Mesenchymal stem cell (in vitro differentiated cells and primary cell): Measurements from ENCODE around the gene CEP85L.

Experiments
- DNase-seq: peaks from one replicate; pipeline ENCODE4 v3.0.0-alpha.2; 2013
- H2AFZ ChIP-seq: one replicate; pipeline ENCODE4 v1.6.1; 2013; ENCODE audit warnings: low read depth, mild to moderate bottlenecking, control low read depth, inconsistent platforms, low read length, moderate library complexity
- H2AK5ac ChIP-seq: 2 replicates; pipeline ENCODE4 v1.6.1; 2013; ENCODE audit warnings: low read length, moderate library complexity, mild to moderate bottlenecking, inconsistent platforms; ENCODE audit not compliant: severe bottlenecking
- H2BK120ac ChIP-seq: one replicate; pipeline ENCODE4 v1.6.1; 2013; ENCODE audit warnings: low read depth, mild to moderate bottlenecking, inconsistent platforms, low read length, moderate library complexity
- H2BK12ac ChIP-seq, 2 experiments: one replicate each; pipeline ENCODE4 v1.6.1; 2013; ENCODE audit warnings: inconsistent platforms in 2 of 2, low read length in 2 of 2, mild to moderate bottlenecking in 2 of 2, moderate library complexity in 2 of 2, control low read depth in 1 of 2
- H2BK15ac ChIP-seq: one replicate; pipeline ENCODE4 v1.6.1; 2013; ENCODE audit warnings: mild to moderate bottlenecking, low read depth, inconsistent platforms; ENCODE audit not compliant: poor library complexity, severe bottlenecking
- H2BK5ac ChIP-seq: 2 replicates; pipeline ENCODE4 v1.6.1; 2013; ENCODE audit warnings: low read depth, mild to moderate bottlenecking, low read length, control low read depth, inconsistent platforms; ENCODE audit not compliant: poor library complexity, severe bottlenecking
- H3K14ac ChIP-seq, 2 experiments: one replicate each; pipeline ENCODE4 v1.6.1; 2013; ENCODE audit warnings: inconsistent platforms in 2 of 2, low read length in 2 of 2, control low read depth in 1 of 2, mild to moderate bottlenecking in 1 of 2, moderate library complexity in 1 of 2
- H3K18ac ChIP-seq, 2 experiments: one replicate each; pipeline ENCODE4 v1.6.1; 2013; ENCODE audit warnings: inconsistent platforms in 2 of 2, low read length in 2 of 2, control low read depth in 1 of 2, low read depth in 1 of 2, mild to moderate bottlenecking in 1 of 2
- H3K23ac ChIP-seq, 2 experiments: one replicate each; pipeline ENCODE4 v1.6.1; 2013; ENCODE audit warnings: inconsistent platforms in 2 of 2, low read length in 2 of 2, mild to moderate bottlenecking in 2 of 2, moderate library complexity in 2 of 2, control low read depth in 1 of 2
- H3K27ac ChIP-seq: 2 replicates; pipeline ENCODE4 v1.5.1; 2013; ENCODE audit warnings: mild to moderate bottlenecking, moderate library complexity, low read length, control low read depth, inconsistent platforms; ENCODE audit not compliant: poor library complexity, severe bottlenecking
- H3K27me3 ChIP-seq, 2 experiments: 2 replicates each; pipeline versions ENCODE4 v1.6.1 to v1.7.0; 2013; ENCODE audit warnings: low read length in 2 of 2, mild to moderate bottlenecking in 2 of 2, moderate library complexity in 2 of 2, control low read depth in 1 of 2, inconsistent platforms in 1 of 2; ENCODE audit not compliant: control insufficient read depth in 1 of 2, insufficient read depth in 1 of 2
- H3K36me3 ChIP-seq, 2 experiments: 2 replicates each; pipeline versions ENCODE4 v1.6.1 to v1.7.0; 2013; ENCODE audit warnings: low read length in 2 of 2, control low read depth in 1 of 2, inconsistent platforms in 1 of 2, low read depth in 1 of 2, mild to moderate bottlenecking in 1 of 2; ENCODE audit not compliant: insufficient read depth in 2 of 2, control insufficient read depth in 1 of 2
- H3K4ac ChIP-seq, 2 experiments: one replicate each; pipeline ENCODE4 v1.6.1; 2013; ENCODE audit warnings: inconsistent platforms in 2 of 2, low read length in 2 of 2, mild to moderate bottlenecking in 2 of 2, moderate library complexity in 2 of 2, control low read depth in 1 of 2, low read depth in 1 of 2
- H3K4me1 ChIP-seq: 2 replicates; pipeline ENCODE4 v1.6.1; 2013; ENCODE audit warnings: low read depth, low read length, control low read depth; ENCODE audit not compliant: control insufficient read depth, insufficient read depth
- H3K4me2 ChIP-seq: 2 replicates; pipeline ENCODE4 v1.6.1; 2013; ENCODE audit warnings: low read length, mild to moderate bottlenecking, inconsistent platforms; ENCODE audit not compliant: poor library complexity, severe bottlenecking
- H3K4me3 ChIP-seq, 2 experiments: 2 replicates each; pipeline versions ENCODE4 v1.5.1 to v1.7.0; 2013; ENCODE audit warnings: low read length in 2 of 2, mild to moderate bottlenecking in 2 of 2, control low read depth in 1 of 2, low read depth in 1 of 2; ENCODE audit not compliant: insufficient read depth in 1 of 2
- H3K79me1 ChIP-seq: replicated peaks from 2 replicates; pipeline ENCODE4 v1.6.1; 2013; ENCODE audit warnings: mild to moderate bottlenecking, control low read depth, low read length, inconsistent platforms; ENCODE audit not compliant: poor library complexity, severe bottlenecking
- H3K9ac ChIP-seq: 2 replicates; pipeline ENCODE4 v1.7.0; 2013; ENCODE audit warnings: mild to moderate bottlenecking, low read length, moderate library complexity
- H3K9me3 ChIP-seq: 2 replicates; pipeline ENCODE4 v1.7.0; 2013; ENCODE audit warnings: mild to moderate bottlenecking, low read length; ENCODE audit not compliant: control insufficient read depth
- H4K8ac ChIP-seq: one replicate; pipeline ENCODE4 v1.6.1; 2013; ENCODE audit warnings: inconsistent platforms, mild to moderate bottlenecking, low read length, moderate library complexity
- H4K91ac ChIP-seq: one replicate; pipeline ENCODE4 v1.6.1; 2013; ENCODE audit warnings: mild to moderate bottlenecking, low read length, inconsistent platforms
- WGBS: methylation state at CpG from one replicate; pipeline ENCODE4 v1.1.7; 2013; ENCODE audit warnings: mixed read lengths; 5-methylcytosine and 5-hydroxymethylcytosine counted together

CEP85L gene

GRCh38 chr6:118630067-118630466, 21.3 kb downstream of the CEP85L start:
- no peak overlapping the region for H2BK120ac ChIP-seq
- WGBS, result 33% methylated on average over 1 of the region's 1 CpG
- no peak overlapping the region for H2AK5ac ChIP-seq
- no peak overlapping the region for H2AFZ ChIP-seq
- H3K4me3 ChIP-seq, result no peak overlapping the region
- peaks cover 0 to 20% of the 10 kb centered on the region in 2 experiments for H3K36me3 ChIP-seq
- H3K14ac ChIP-seq, result no peak overlapping the region
- no peak overlapping the region for H2BK12ac ChIP-seq
- H2BK15ac ChIP-seq, result no peak overlapping the region
- peaks cover 1% of the 10 kb centered on the region for H3K4me1 ChIP-seq
- H4K8ac ChIP-seq, result no peak overlapping the region
- H3K27ac ChIP-seq, result no peak overlapping the region
- no peak for DNase-seq
- H4K91ac ChIP-seq, result no peak overlapping the region
- H2BK5ac ChIP-seq, result no peak overlapping the region
- no peak overlapping the region for H3K18ac ChIP-seq
- no peak overlapping the region for H3K4ac ChIP-seq
- H3K79me1 ChIP-seq, result peaks cover 27% of the 10 kb centered on the region
- H3K9ac ChIP-seq, result no peak overlapping the region
- no peak overlapping the region for H3K23ac ChIP-seq
- peaks cover 14% of the 10 kb centered on the region for H3K9me3 ChIP-seq
- H3K4me2 ChIP-seq, result no peak overlapping the region
- no peaks in the 10 kb centered on the region for H3K27me3 ChIP-seq

GRCh38 chr6:118627724-118628123, 23.7 kb downstream of the CEP85L start:
- peaks cover 0 to 20% of the 10 kb centered on the region in 2 experiments for H3K36me3 ChIP-seq
- 90% methylated on average over 3 of the region's 3 CpGs for WGBS
- H4K8ac ChIP-seq, result no peak overlapping the region
- H3K4me2 ChIP-seq, result no peak overlapping the region
- H4K91ac ChIP-seq, result no peak overlapping the region
- no peak overlapping the region for H3K23ac ChIP-seq
- no peak overlapping the region for H3K14ac ChIP-seq
- no peak overlapping the region for H3K4ac ChIP-seq
- no peaks in the 10 kb centered on the region for H3K27me3 ChIP-seq
- H2BK5ac ChIP-seq, result no peak overlapping the region
- no peak overlapping the region for H2AFZ ChIP-seq
- peaks cover 14% of the 10 kb centered on the region for H3K9me3 ChIP-seq
- no peak overlapping the region for H2AK5ac ChIP-seq
- no peaks in the 10 kb centered on the region for H3K4me1 ChIP-seq
- no peak overlapping the region for H2BK120ac ChIP-seq
- no peak overlapping the region for H3K9ac ChIP-seq
- no peak overlapping the region for H3K27ac ChIP-seq
- DNase-seq, result no peak
- peaks cover 40% of the 10 kb centered on the region for H3K79me1 ChIP-seq
- H3K4me3 ChIP-seq, result no peak overlapping the region
- H2BK15ac ChIP-seq, result no peak overlapping the region
- no peak overlapping the region for H2BK12ac ChIP-seq
- no peak overlapping the region for H3K18ac ChIP-seq

GRCh38 chr6:118625833-118626232, 25.6 kb downstream of the CEP85L start:
- Histone ChIP-seq H3K4me1 (no peaks in the 10 kb centered on the region), H3K36me3 (peaks cover 0 to 11% of the 10 kb centered on the region in 2 experiments), H3K9ac (no peak overlapping the region), H3K4me3 (no peak overlapping the region), H3K4me2 (no peak overlapping the region), H3K79me1 (peaks cover 56% of the 10 kb centered on the region), H2BK120ac (no peak overlapping the region), H2BK15ac (no peak overlapping the region), H3K23ac (no peak overlapping the region), H3K27ac (no peak overlapping the region), H2AFZ (no peak overlapping the region), H4K91ac (no peak overlapping the region), H2BK5ac (no peak overlapping the region), H3K27me3 (no peaks in the 10 kb centered on the region), H3K9me3 (peaks cover 14% of the 10 kb centered on the region), H3K4ac (no peak overlapping the region), H2BK12ac (no peak overlapping the region), H4K8ac (no peak overlapping the region), H3K18ac (no peak overlapping the region), H2AK5ac (no peak overlapping the region), H3K14ac (no peak overlapping the region)
- WGBS, result 100% methylated on average over 4 of the region's 4 CpGs
- no peak for DNase-seq

- Histone ChIP-seq H2AK5ac (no peak overlapping the region), H2AFZ (no peak overlapping the region), H3K4me3 (no peak overlapping the region), H2BK120ac (no peak overlapping the region), H3K9me3 (peaks cover 14% of the 10 kb centered on the region), H4K91ac (no peak overlapping the region), H4K8ac (no peak overlapping the region), H3K27ac (no peak overlapping the region), H3K36me3 (peaks cover 0 to 7% of the 10 kb centered on the region in 2 experiments), H3K9ac (no peak overlapping the region), H3K23ac (no peak overlapping the region), H3K4ac (no peak overlapping the region), H3K18ac (no peak overlapping the region), H3K14ac (no peak overlapping the region), H2BK15ac (no peak overlapping the region), H3K79me1 (peaks cover 64% of the 10 kb centered on the region), H2BK12ac (no peak overlapping the region), H3K4me2 (no peak overlapping the region), H3K27me3 (no peaks in the 10 kb centered on the region), H2BK5ac (no peak overlapping the region), H3K4me1 (peaks cover 7% of the 10 kb centered on the region)
- no peak for DNase-seq
- WGBS, result 96% methylated on average over 6 of the region's 7 CpGs
These were observed 29.5 kb downstream of the CEP85L start for GRCh38 chr6:118621799-118622470.
